DMS53 (cell line): ENCODE results near the gene SEPTIN12.

Experiments used
- DNase-seq: peaks from one replicate; lab custom pipeline; 2025; lab: John Stamatoyannopoulos, UW

Gene SEPTIN12

GRCh38 chr16:4787627-4788482, at the start of gene SEPTIN12:
TSS of gene SEPTIN12 (minus strand) at chr16:4788345. CDS start at chr16:4787645, 700 bp downstream.
- DNase-seq, result peak; percentile 53

- no peak for DNase-seq
Measured at GRCh38 chr16:4836727-4837126, 48.6 kb upstream of the SEPTIN12 start.

GRCh38 chr16:4833584-4833983, 45.4 kb upstream of the SEPTIN12 start:
- DNase-seq, result no peak

- no peak for DNase-seq
Measured at GRCh38 chr16:4832698-4833343, 44.7 kb upstream of the SEPTIN12 start.

GRCh38 chr16:4831616-4832015, 43.5 kb upstream of the SEPTIN12 start:
- DNase-seq, result no peak

GRCh38 chr16:4830408-4830807, 42.3 kb upstream of the SEPTIN12 start:
- DNase-seq, result no peak

- no peak for DNase-seq
Measured at GRCh38 chr16:4828567-4829321, 40.6 kb upstream of the SEPTIN12 start.

GRCh38 chr16:4826980-4827379, 38.8 kb upstream of the SEPTIN12 start:
- DNase-seq, result no peak

GRCh38 chr16:4826526-4826925, 38.4 kb upstream of the SEPTIN12 start:
- DNase-seq, result no peak

GRCh38 chr16:4825196-4825595, 37.1 kb upstream of the SEPTIN12 start:
- no peak for DNase-seq

GRCh38 chr16:4820652-4821051, 32.5 kb upstream of the SEPTIN12 start:
- no peak for DNase-seq

GRCh38 chr16:4814542-4815173, 26.5 kb upstream of the SEPTIN12 start:
- DNase-seq, result no peak

GRCh38 chr16:4814046-4814445, 25.9 kb upstream of the SEPTIN12 start:
- DNase-seq, result no peak

GRCh38 chr16:4813251-4814003, 25.3 kb upstream of the SEPTIN12 start:
- no peak for DNase-seq

- DNase-seq, result no peak
Measured at GRCh38 chr16:4811773-4812172, 23.6 kb upstream of the SEPTIN12 start.

- no peak for DNase-seq
Measured at GRCh38 chr16:4811242-4811641, 23.1 kb upstream of the SEPTIN12 start.

- no peak for DNase-seq
Measured at GRCh38 chr16:4806280-4806679, 18.1 kb upstream of the SEPTIN12 start.

GRCh38 chr16:4805231-4805630, 17.1 kb upstream of the SEPTIN12 start:
- peak; percentile 20 for DNase-seq

- DNase-seq, result no peak
Measured at GRCh38 chr16:4803898-4804762, 16.0 kb upstream of the SEPTIN12 start.

GRCh38 chr16:4803401-4803844, 15.3 kb upstream of the SEPTIN12 start:
- DNase-seq, result peak; percentile 28
